HTERT RPE-1 (cell line): ENCODE results near the gene TMEM108.
"Not testable (repeated sequence)": the region's sequence is repeated elsewhere in the genome, so short reads cannot be mapped to it uniquely, and the experiment has no call there.

ENCODE experiments used
- in situ Hi-C: fragments of 300-500 bp; cut with MboI; formaldehyde crosslinking; loops from 4 replicates; pipeline ENCODE4 v1.14.3; 2020; ENCODE audit warnings: low sequenced_read_pairs

TMEM108 gene

DNA sequence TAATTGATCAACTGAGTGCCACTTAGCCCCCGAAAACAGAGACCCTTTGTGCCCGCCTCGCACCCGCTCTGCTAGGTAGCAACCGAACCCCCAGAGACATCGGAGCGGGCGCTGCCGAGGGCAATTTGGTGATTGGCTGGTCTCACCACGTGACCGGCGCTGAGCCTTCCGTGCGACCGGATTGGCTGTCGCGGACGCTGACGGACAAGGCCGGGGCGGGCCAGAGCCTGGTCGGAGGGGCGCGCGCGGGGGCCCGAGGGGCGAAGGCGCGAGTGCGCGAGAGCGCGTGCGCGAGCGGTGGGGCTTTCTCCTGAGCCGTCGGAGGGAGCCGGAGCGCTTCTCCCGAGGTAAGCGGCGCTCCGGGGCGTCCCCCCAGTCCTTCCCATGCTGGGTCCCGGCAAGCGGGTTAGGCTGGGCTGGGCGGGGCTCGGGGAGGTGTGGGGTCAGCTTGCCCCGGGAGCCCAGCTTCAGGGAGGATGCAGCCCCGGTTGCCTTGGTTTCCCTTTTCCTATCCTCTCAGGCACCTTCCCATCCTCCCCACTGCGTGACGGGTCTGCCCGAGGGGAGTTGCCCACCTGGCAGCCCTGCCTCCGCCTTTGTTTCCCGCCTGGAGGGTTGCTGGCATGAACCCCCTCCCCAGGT lies at the start of gene TMEM108:
TMEM108 (plus strand) TSS at position 303 of the 642 bp plus-strand sequence.
- in situ Hi-C loops, result no loop called here

DNA sequence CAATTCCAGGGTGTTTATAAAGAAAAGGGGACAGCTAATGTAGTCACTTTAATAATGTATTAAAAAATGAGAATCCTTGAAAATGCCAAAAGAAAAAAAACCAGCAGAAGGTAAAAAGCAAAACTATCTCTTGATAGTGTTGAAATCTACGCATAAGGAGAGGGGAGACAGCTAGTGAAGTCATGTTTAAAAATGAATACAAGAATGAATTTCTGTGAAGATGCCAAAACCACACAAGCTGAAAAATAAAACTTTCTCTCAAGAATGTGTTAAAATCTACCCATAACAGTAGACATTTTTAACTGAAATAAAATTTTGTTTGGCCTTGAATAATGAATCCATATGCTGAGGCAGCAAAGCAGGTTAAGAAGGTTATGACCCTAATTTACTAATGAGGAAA lies 42.2 kb upstream of the TMEM108 start:
- in situ Hi-C loops, result no loop called here

DNA sequence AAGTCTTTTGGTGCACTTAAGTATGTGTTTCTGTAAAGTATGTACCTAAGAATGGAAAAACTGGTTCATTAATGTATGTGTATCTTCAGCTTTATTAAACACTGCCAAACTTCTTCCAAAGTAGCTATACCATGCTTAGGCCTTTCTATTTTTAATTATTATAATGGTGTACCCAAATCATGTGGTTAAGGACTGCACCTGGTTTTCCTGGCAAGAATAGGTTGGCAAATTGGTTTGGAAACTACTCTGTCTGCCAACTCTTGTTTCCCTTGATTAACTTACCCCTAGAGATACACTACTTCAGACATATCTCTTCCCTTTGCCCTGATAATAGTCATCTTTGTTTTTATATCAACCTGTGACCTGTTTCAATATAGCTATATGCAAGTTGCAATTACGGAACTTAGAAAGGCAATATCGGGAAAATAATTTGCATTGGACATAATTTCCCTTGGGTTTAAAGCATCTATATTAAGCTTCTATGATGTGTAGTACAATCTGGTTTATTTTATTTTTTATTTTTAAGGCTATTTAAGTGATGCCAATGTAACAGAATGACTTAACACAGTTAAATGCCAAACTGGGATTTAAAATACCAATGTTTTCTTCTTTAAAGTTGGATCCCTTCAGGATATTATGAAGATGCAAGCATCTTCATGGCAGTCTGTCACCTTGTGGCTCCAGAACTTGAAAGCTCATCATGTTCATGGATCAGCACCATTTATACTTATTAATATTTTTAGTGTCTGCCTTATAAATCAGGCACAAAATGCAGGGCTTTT lies 40.6 kb upstream of the TMEM108 start:
- in situ Hi-C loops, result no loop called here

DNA sequence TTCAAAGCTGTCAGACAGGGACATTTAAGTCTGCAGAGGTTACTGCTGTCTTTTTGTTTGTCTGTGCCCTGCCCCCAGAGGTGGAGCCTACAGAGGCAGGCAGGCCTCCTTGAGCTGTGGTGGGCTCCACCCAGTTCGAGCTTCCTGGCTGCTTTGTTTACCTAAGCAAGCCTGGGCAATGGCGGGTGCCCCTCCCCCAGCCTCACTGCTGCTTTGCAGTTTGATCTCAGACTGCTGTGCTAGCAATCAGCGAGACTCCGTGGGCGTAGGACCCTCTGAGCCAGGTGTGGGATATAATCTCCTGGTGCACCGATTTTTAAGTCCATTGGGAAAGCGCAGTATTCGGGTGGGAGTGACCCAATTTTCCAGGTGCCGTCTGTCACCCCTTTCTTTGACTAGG lies 33.2 kb upstream of the TMEM108 start:
- in situ Hi-C loops, result not testable (repeated sequence)

DNA sequence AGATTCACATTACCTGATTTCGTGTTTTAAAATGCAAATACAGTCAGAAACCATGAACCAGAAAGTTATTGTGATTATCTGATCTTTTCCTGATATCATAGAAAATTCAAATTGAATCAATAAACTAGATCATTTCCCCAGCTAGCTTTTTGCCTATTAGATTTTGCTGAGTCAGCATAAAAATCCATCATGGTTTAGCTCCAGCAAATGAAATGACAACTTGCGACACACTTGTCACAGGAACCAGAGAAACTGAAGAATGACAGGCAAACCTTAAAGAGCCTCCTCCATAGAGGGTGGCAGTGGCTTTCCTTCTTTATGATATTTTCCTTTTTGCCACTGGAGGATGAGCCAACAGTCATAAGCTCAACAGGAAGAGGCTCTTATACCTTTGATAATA lies 30.6 kb upstream of the TMEM108 start:
- in situ Hi-C loops, result no loop called here

DNA sequence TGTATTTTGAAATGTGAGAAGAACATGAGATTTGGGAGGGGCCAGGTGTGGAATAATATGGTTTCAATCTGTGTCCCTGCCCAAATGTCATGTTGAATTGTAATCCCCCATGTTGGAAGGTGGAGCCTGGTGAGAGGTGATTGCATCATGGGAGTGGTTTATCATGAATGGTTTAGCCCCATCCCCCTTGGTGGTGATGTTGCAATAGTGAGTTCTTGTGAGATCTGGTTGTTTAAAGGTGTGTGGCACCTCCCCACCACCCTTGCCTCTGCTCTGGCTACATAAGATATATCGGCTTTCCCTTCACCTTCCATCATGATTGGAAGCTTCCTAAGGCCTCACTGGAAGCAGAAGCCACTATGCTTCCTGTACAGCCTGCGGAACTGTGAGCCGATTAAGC lies 23.9 kb upstream of the TMEM108 start:
- in situ Hi-C loops, result no loop called here

DNA sequence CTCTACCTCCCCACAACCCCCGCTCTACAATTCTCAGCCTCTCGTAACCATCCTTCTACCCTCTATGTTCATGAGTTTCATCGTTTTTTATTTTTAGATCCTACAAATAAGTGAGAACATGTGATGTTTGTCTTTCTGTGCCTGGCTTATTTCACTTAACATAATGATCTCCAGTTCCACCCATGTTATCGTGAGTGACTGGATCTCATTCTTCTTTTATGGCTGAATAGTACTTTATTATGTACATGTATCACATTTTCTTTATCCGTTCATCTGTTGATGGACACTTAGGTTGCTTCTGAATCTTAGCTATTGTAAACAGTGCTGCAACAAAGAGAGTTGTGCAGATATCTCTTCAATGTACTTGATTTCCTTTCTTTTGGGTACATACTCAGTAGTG lies 22.6 kb upstream of the TMEM108 start:
- in situ Hi-C loops, result not testable (repeated sequence)

DNA sequence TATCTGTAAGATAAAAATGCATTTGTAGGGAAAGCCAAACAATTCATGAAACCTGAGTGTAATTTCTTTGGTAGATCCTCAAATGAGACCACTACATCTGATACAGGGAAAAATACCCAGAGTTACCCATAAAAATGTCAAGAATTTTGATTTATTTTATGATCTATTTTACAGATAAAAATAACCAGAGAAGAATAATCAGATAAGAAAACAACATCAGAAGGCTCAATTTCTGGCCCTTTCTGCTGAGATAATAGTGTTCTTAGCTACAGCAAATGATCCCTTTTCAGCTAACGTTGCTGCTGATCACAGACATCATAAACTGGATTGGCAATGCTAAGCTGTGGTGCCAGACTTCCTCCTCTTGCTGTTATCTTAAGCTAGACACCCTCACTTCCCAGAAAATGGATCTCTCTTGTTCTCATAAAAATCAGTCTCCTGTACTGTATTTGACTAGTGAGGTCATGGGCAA lies 21.3 kb upstream of the TMEM108 start:
- in situ Hi-C loops, result no loop called here

DNA sequence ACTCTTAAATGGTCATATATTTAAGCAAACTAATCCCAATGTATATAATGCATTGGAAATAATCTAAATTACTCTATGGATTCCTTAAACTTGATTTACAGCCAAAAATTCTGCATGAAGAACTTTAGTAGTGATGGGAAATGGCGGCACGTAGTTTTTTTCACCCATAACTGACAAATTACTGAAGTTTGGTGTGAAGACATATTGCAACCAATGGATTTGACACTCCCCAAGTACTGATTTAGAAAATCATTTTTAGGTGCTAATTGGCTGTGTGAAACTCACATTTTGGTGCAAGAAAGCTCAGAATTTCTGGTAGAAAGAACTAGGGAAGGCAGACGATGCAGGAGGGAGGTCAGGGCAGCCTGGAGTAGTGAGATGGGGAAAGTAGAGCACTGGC lies 19.3 kb upstream of the TMEM108 start:
- in situ Hi-C loops, result no loop called here

DNA sequence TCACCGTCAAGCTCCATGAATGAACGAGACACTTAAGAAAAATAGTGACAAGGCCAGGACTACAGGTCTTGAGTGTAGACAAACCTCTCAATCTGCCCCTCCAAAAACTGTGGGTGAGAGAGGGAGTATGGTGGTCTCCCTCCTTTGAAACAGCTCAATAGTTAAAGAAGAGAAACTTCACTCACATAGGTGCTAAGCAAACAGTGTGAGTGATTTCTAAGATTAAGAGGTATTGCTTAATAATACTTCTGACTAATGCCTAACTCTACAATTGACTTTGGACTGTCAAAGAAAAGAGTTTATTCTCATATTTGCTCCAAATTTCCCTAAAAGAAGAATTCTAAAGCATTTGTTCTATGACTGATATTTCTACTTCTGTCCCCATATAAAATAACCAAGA lies 17.0 kb upstream of the TMEM108 start:
- in situ Hi-C loops, result no loop called here

DNA sequence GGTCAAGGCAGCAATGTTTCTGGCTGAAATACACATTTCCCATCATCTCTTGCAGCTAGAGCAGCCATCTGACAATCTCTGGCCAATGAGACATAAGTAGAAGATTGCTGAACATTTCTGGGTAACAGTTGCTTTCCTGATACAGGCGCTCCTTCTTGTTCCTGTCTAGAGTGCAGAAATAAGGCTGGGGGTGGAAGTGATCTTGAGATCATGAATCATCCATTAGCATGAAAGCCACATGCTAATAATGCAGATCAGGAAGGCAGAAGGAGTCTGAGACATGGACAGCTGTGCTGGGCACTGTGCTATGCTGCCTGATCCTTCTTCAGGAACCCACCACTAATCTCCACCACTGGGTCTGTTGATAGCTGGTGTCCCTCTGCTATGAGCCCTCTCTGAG lies 14.8 kb upstream of the TMEM108 start:
- in situ Hi-C loops, result no loop called here

DNA sequence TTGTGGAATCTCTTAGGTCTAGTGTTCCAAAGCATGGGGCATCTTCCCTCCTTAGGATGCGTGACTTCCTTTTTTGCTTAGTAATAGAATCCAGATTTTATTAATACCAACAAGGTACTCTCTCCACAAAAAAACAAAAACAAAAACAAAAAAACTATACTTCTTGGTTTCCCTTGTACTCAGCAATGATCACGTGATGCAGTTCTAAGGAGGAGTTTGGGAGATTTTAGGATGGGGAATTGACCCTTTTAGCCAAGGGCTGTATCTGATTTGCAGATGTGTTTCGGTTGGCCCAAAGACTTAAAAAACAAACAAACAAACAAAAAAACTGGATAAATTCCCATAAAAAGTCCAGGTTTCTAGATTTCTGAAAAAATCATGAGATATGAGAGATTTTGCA lies 12.6 kb upstream of the TMEM108 start:
- in situ Hi-C loops, result no loop called here

DNA sequence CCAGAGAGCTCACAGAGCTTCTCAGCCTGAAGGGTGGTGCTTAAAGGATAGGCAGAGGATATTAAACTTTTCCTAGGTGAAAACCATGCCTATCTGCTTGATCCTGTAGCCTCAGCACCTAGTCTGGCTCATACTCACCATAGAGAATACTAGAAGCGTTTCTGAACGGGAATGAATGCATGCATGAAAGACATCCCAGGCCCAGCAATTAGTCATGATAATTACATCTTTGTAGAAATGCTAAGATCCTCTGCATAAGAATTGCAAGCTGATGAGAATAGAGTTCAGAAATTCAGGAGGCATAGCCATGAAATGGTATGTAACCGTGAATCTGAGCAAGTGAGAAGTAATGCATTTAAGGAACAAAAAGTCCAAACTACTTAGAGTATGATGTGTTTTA lies 5.9 kb upstream of the TMEM108 start:
- in situ Hi-C loops, result no loop called here

DNA sequence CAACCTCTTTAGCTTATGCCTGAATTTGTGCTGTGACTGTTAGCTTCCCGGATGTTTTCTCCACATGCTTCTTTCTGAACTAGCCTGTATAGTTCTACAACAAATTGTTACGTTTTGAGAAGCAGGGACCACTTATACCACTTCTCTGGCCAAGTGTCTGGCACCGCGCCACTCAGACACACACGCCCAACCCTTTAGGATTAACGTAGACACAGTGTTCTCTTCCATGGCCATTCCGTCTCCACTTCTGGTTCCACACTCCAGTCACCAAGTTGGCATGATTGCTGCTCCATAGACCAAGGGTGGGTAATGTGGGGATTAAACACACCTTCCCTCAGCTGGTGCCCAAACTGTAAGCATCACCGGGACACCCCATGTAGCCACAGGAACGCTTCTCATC lies 755 bp upstream of the TMEM108 start:
- in situ Hi-C loops, result no loop called here

DNA sequence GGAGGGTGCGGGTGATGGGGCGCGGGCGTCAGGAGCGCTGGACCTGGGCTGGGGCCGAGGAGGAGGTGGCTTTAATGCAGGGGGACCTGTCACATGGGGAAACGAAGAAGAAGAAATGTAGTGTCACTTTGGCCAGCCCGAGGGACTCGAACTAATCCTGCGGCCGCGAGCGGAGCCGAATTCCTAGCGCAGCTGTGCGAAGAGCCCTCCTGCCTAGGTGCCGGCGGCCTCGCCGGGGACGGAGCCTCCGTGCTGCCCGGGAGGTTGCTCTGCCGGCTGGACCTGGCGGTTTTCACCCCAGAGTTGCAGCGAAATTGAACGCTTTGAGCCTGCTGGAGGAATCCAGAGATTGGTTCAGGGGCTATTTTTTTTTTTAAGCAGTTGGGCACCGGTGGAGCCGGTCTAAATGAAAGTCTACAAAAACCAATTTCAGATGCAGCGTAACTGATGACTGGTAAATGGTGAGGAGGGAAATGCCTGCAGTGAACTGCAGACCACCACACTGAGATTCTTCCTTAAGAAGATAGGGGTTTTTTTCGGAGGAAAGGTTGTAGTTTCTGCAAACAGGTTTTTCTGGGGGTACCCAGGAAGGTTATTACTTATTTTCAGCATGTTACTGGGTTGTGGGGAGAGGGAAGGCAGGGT lies 662 bp downstream of the TMEM108 start:
- in situ Hi-C loops, result no loop called here

DNA sequence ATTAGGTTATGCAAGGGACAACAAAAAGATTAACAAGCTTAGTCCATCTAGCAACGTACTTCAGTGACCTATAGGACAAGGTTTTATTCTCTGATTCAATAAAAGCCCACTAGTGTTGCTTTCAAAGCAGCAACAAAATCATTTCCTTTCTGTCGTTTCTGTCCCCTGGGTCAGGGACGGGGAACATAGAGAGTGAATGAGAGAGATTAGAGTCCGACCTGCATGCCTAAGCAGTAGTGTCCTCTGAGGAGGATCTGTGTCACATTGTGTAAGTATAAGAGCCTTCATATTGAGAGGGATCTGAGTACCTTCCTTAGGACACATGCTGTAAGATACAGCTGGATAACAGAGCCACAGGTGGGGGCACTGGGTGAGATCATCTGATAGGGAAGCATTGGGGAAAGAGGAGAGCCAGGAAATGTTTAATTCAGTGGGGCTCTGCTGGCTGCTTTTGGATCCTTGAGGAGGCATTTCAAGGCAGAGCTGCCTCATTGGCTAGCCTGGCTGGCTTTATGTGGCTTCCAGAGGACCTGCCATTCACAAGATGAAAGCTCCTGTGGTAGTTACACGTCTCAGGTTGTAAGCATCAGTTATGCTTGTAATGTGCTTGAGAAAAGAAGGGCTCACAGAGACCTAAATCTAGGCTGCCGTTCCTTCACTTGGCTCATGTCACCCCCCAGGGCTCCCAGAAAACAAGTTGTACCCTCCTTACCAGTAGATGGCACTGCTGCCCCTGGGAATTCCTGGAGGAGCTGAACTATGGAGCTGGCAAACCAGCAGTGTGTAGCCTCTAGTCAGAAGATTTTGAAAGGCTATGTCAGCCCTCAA lies 2.7 kb downstream of the TMEM108 start:
- in situ Hi-C loops, result no loop called here

DNA sequence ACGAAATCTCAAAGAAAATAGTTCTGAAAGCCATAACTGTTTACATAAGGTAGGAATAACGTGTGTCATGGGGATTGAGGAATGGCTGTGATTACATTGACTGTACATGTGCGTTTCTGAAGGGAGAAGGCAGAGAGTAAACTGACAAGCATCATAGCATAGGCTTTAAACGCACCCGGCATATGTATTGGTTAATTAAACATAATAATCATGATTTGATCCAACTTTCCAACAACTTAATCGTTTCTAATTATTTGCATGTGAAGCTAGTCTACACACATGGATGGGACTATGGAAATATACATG lies 3.3 kb downstream of the TMEM108 start:
- in situ Hi-C loops, result no loop called here

DNA sequence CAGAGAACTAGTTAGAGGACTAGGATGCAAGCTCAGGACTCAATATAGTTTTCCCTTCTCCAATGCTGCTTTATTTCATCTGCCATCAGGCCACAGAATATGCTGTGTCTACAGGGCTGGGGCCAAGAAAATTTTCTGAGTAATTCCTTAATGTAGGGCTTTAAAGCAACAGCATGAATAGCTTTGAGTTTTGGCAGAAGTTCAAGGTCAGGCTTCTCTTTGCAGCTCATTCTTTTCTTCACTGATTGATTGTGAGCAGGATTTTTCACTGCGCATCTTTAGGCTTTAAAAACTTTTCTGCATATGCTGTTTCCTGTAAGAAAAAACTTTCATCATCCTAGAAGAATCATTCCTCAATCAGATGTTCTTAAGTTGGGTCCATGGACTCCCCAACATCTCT lies 4.6 kb downstream of the TMEM108 start:
- in situ Hi-C loops, result no loop called here

DNA sequence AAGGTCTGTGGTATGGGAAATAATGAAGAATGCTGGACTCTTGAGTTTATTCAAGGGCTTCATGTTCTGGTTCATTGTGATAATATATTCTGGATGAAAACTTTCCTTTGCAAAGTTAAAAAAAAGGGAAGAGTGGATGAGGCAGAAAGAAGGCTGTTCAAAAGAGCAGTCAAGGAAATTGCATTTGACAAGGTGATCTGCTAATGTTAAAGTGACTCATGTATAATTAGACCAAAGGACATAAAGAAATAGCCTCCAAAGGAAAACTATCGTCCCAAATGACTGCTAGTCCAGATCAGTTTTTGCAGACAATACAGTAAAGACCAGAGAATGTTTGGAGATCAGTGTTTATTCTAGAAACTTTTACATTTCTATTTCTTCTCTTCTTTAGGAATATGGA lies 9.8 kb downstream of the TMEM108 start:
- in situ Hi-C loops, result no loop called here

DNA sequence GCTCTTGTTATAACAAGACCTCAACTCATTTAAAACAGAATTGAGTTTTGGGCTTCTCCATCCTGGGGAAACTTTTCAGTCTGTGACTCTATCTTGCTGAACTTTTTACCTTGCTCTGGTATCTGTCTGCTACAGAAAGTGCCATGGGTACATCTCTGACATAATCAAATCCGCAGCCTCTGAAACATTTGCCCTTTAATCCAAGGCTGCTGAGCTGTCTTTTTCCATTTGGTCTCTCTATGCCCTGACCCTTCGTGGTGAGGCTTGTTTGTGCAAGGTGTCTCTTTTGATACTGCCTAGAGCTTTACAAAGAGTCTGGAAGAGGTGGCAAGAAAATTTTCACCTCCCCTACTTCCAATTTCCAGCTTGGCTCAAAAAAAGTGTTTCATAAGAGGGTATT lies 11.3 kb downstream of the TMEM108 start:
- in situ Hi-C loops, result no loop called here

DNA sequence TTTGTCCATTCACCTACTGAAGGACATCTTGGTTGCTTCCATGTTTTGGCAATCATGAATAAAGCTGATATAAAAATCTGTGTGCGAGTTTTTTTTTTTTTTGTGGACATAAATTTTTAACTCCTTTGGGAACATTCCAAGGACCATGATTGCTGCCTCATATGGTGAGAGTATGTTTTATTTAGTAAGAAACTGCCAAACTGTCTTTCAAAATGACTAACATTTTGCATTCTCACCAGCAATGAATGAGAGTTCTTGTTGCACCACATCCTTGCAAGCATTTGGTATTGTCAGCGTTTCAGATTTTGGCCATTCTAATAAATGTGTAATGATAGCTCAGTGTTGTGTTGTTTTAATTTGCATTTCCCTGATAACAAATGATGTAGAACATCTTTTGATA lies 12.7 kb downstream of the TMEM108 start:
- in situ Hi-C loops, result no loop called here
